ENCODE measurements around the gene HSH2D.

HSH2D gene

DNA sequence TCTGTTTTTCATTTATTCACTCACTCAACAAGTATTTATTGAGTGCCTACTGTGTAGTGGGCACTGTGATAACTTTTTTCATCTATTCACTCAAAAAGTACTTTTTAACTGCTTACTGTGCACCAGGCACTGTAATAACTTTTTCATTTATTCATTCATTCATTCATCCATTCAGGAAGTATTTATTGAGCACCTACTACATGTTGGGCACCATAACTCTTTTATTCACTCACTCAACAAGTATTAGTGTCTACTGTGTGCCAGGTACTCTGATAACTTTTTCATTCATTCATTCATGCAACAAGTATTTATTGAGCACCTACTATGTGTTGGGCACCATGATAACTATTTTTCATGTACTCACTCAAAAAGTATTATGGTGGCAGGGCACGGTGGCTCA, 22.9 kb downstream of the HSH2D start:
- no peak overlapping the region for H3K4me3 ChIP-seq (replicated peaks; ENCODE audit: insufficient read depth, low read length)
- no peak overlapping the region for H3K27ac ChIP-seq (replicated peaks)
- H3K27me3 ChIP-seq (ENCODE audit: insufficient read depth, poor library complexity, severe bottlenecking) = no peaks in the 10 kb centered on the region
- no peak for DNase-seq (ENCODE audit: low read depth in 1 of 2, low spot score in 1 of 2)
- TF ChIP-seq, protein P1, sequence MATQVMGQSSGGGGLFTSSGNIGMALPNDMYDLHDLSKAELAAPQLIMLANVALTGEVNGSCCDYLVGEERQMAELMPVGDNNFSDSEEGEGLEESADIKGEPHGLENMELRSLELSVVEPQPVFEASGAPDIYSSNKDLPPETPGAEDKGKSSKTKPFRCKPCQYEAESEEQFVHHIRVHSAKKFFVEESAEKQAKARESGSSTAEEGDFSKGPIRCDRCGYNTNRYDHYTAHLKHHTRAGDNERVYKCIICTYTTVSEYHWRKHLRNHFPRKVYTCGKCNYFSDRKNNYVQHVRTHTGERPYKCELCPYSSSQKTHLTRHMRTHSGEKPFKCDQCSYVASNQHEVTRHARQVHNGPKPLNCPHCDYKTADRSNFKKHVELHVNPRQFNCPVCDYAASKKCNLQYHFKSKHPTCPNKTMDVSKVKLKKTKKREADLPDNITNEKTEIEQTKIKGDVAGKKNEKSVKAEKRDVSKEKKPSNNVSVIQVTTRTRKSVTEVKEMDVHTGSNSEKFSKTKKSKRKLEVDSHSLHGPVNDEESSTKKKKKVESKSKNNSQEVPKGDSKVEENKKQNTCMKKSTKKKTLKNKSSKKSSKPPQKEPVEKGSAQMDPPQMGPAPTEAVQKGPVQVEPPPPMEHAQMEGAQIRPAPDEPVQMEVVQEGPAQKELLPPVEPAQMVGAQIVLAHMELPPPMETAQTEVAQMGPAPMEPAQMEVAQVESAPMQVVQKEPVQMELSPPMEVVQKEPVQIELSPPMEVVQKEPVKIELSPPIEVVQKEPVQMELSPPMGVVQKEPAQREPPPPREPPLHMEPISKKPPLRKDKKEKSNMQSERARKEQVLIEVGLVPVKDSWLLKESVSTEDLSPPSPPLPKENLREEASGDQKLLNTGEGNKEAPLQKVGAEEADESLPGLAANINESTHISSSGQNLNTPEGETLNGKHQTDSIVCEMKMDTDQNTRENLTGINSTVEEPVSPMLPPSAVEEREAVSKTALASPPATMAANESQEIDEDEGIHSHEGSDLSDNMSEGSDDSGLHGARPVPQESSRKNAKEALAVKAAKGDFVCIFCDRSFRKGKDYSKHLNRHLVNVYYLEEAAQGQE (IDR thresholded peaks at IDR 0.05; ENCODE audit: insufficient replicate concordance, low read depth) = no peak
- TF ChIP-seq POLR2AphosphoS5 (IDR thresholded peaks at IDR 0.05; ENCODE audit: low read depth) (no peak), GABPA (IDR thresholded peaks at IDR 0.05; ENCODE audit: low read depth) (no peak), SPI1 (IDR thresholded peaks at IDR 0.05; ENCODE audit: borderline replicate concordance, low read depth) (no peak)
- TF ChIP-seq, protein P2, sequence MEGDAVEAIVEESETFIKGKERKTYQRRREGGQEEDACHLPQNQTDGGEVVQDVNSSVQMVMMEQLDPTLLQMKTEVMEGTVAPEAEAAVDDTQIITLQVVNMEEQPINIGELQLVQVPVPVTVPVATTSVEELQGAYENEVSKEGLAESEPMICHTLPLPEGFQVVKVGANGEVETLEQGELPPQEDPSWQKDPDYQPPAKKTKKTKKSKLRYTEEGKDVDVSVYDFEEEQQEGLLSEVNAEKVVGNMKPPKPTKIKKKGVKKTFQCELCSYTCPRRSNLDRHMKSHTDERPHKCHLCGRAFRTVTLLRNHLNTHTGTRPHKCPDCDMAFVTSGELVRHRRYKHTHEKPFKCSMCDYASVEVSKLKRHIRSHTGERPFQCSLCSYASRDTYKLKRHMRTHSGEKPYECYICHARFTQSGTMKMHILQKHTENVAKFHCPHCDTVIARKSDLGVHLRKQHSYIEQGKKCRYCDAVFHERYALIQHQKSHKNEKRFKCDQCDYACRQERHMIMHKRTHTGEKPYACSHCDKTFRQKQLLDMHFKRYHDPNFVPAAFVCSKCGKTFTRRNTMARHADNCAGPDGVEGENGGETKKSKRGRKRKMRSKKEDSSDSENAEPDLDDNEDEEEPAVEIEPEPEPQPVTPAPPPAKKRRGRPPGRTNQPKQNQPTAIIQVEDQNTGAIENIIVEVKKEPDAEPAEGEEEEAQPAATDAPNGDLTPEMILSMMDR (IDR thresholded peaks at IDR 0.05; ENCODE audit: insufficient read depth, low read length) = no peak

DNA sequence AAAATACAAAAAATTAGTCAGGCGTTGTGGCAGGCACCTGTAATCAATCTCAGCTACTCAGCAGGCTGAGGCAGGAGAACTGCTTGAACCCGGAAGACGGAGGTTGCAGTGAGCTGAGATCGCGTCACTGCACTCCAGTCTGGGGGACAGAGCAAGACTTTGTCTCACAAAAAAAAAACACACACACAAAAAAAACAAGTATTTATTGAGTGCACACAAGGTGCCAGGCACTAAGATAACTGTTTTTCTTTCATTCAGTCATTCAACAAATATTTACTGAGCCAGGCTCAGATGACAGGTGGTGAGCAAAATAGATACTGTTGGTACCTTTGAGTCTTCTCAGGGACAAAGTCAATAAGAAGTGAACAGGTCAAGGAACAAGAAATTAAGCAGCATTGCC, 23.6 kb downstream of the HSH2D start:
- TF ChIP-seq SPI1 (IDR thresholded peaks at IDR 0.05; ENCODE audit: borderline replicate concordance, low read depth) = no peak
- TF ChIP-seq, protein P1 (IDR thresholded peaks at IDR 0.05; ENCODE audit: insufficient replicate concordance, low read depth) = no peak
- no peak for TF ChIP-seq POLR2AphosphoS5 (IDR thresholded peaks at IDR 0.05; ENCODE audit: low read depth)
- TF ChIP-seq, protein P2 (IDR thresholded peaks at IDR 0.05; ENCODE audit: insufficient read depth, low read length) = no peak
- no peak for TF ChIP-seq GABPA (IDR thresholded peaks at IDR 0.05; ENCODE audit: low read depth)
- no peaks in the 10 kb centered on the region for H3K27me3 ChIP-seq (ENCODE audit: insufficient read depth, poor library complexity, severe bottlenecking)
- no peak overlapping the region for H3K4me3 ChIP-seq (replicated peaks; ENCODE audit: insufficient read depth, low read length)
- H3K27ac ChIP-seq (replicated peaks) = no peak overlapping the region
- DNase-seq (ENCODE audit: low read depth in 1 of 2, low spot score in 1 of 2) = no peak

DNA sequence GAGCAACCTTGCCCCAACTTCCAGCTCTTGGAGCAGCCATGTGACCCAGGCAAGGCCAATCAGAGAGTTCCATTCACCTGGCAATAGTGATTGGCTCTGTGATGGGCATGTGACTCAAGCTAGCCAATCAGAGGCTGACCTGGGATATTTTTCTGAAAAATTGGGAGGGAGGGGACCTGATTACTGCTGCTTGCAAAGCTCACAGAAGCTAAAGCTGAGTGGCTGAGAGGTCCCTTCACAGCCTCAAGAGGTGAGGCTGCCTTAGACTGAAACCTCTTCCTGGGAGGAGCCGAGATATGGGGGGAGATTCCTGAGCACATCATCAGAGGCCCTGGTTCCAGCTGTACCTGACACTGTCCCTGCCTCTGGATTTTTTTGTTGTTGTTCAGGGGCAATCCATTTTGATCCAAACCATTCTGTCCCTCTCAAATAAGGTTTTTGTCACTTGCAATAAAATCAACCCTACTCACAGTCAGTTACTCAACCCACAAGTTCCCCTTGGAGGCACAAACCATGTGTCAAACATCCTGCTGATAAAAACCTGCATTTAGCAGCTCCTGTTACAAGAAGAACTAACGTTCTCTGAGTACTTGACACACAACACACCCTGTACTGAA, 25.1 kb downstream of the HSH2D start:
- Histone ChIP-seq H3K4me3 (replicated peaks; ENCODE audit: insufficient read depth, low read length) (no peak overlapping the region), H3K27ac (replicated peaks) (peak overlapping the region; percentile 82), H3K27me3 (ENCODE audit: insufficient read depth, poor library complexity, severe bottlenecking) (no peaks in the 10 kb centered on the region)
- peak in 1 of 2 experiments; percentile 88 for DNase-seq (ENCODE audit: low read depth in 1 of 2, low spot score in 1 of 2)
- TF ChIP-seq, protein P1 (IDR thresholded peaks at IDR 0.05; ENCODE audit: insufficient replicate concordance, low read depth) = peak; percentile 26
- TF ChIP-seq SPI1 (IDR thresholded peaks at IDR 0.05; ENCODE audit: borderline replicate concordance, low read depth) = no peak; the same call in 1 of the 2 replicates
- no peak for TF ChIP-seq GABPA (IDR thresholded peaks at IDR 0.05; ENCODE audit: low read depth)
- TF ChIP-seq, protein P2 (IDR thresholded peaks at IDR 0.05; ENCODE audit: insufficient read depth, low read length) = no peak
- TF ChIP-seq POLR2AphosphoS5 (IDR thresholded peaks at IDR 0.05; ENCODE audit: low read depth) = no peak; the same call in 1 of the 2 replicates
